IPS-18c (cell line): ENCODE measurements around the gene EPB41L4B.
"Not testable (repeated sequence)": the region's sequence is repeated elsewhere in the genome, so short reads cannot be mapped to it uniquely, and the experiment has no call there.

Experiments used
- H3K4me3 ChIP-seq: 2 replicates; pipeline ENCODE4 v1.7.0; 2013; ENCODE audit warnings: low read depth, mild to moderate bottlenecking, low read length, moderate library complexity; ENCODE audit not compliant: insufficient read depth
- H3K9me3 ChIP-seq: one replicate; pipeline ENCODE4 v1.6.1; 2013; ENCODE audit warnings: mild to moderate bottlenecking, low read length, moderate library complexity; ENCODE audit not compliant: control insufficient read depth, insufficient read depth

Gene EPB41L4B

DNA sequence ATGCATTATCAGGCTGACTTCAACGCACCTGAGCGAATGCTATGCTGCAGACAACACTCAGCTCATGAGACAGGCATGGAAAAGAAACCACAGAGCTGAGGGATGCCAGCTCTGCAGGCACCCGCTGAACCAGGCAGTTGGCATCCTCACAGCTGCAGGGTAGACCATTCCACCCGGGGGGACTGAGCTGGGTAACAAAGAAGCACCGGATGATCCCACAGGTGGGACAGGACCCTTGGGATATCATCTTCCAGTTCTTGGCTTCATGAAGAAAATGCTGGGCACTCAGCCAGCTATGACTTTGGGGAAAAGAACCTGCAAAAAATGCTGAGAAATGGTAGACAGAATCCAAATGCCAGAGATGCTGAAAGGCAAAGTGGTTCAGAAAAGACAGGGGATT is 9.6 kb downstream of the EPB41L4B start:
- peaks cover 2% of the 10 kb centered on the region for H3K9me3 ChIP-seq
- H3K4me3 ChIP-seq: no peak overlapping the region

DNA sequence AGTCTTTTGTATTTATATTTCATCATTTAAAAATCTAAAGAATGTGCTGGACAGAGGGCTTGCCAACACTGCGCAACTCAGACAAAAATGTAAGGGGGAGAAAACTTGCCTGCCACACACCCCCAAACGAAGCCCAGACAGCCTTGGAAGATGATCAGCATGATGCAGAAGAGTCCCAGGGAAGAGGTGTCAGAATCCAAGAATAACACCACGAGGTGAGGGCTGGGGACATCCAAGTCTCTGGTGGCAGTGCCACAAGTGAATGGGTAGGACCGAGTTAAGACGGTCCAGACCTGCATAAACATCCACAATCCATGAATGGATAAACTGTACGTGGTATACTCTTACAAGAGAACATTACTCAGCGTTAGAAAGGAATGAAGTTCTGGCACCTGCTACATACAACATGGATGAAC is 10.4 kb downstream of the EPB41L4B start:
- Histone ChIP-seq H3K9me3 (peaks cover 2% of the 10 kb centered on the region), H3K4me3 (no peak overlapping the region)

GRCh38 chr9:109309282-109309681 is 11.6 kb downstream of the EPB41L4B start:
- H3K4me3 ChIP-seq: no peak overlapping the region
- H3K9me3 ChIP-seq: peaks cover 2% of the 10 kb centered on the region

GRCh38 chr9:109307380-109308240 is 13.2 kb downstream of the EPB41L4B start:
- Histone ChIP-seq H3K9me3 (no peaks in the 10 kb centered on the region), H3K4me3 (no peak overlapping the region)

GRCh38 chr9:109305801-109306200 is 15.1 kb downstream of the EPB41L4B start:
- H3K4me3 ChIP-seq: no peak overlapping the region
- no peaks in the 10 kb centered on the region for H3K9me3 ChIP-seq

DNA sequence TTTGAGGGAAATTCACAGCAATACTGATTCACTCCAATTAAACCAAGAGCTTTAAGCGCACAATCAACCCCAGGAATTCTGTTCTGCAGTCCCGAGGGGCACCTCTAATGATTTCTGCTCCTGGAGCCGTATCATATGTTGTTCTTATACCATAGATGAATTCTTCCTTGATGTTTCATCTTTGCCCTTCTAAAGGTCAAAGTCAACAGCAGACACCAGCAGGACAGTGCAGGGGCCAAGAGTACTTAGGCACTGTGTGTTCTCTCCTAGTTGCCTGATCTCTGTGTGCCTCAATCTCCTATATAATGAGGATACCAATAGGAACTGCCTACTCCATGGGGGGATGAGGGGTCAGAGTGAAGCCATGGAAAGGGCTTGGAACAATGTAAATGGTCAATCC is 16.5 kb downstream of the EPB41L4B start:
- Histone ChIP-seq H3K9me3 (no peaks in the 10 kb centered on the region), H3K4me3 (no peak overlapping the region)

- Histone ChIP-seq H3K9me3 (no peaks in the 10 kb centered on the region), H3K4me3 (no peak overlapping the region)
Observed at GRCh38 chr9:109303900-109304299, 17.0 kb downstream of the EPB41L4B start.

GRCh38 chr9:109302606-109303005 is 18.3 kb downstream of the EPB41L4B start:
- Histone ChIP-seq H3K9me3 (no peaks in the 10 kb centered on the region), H3K4me3 (no peak overlapping the region)

DNA sequence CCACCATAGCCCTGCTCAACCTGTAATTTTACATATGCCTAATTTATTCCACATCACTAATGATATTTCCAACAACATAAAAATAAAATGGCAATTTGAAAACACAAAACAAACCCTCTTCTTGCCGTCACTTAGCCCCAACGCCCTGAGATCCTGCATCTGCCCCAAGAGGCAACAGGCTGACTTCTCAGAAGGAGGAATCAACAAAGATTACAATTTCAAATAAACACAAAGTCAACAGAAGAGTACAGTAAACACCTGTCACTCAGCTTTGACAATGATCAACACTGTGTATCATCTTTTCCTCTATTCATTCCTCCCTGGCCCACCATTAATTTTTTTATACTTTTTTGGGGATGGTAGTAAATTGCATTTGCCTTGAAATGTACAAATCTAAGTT is 19.8 kb downstream of the EPB41L4B start:
- Histone ChIP-seq H3K4me3 (no peak overlapping the region), H3K9me3 (no peaks in the 10 kb centered on the region)

GRCh38 chr9:109299891-109300290 is 21.0 kb downstream of the EPB41L4B start:
- H3K4me3 ChIP-seq: no peak overlapping the region
- no peaks in the 10 kb centered on the region for H3K9me3 ChIP-seq

DNA sequence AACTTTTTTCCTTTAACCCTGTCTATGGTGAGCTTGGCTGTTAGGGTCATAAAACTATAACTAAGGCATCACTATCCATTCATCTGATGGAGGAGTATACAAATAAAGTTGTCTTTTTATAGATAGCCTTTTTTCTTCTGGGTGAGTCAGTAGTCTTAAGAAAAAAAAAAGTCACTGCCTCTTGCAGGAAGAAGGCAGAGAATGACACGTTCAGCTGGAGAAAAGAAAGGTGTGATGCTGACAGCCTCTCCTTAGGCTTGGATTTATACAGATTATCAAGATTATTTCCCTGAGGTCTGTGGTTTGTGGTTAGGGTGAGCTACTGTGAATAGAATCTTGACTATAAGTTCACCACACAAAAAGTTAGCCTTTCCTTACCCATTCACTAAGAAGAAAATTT is 23.0 kb downstream of the EPB41L4B start:
- no peaks in the 10 kb centered on the region for H3K9me3 ChIP-seq
- H3K4me3 ChIP-seq: no peak overlapping the region

- H3K4me3 ChIP-seq: no peak overlapping the region
Observed at GRCh38 chr9:109295221-109296130, 25.4 kb downstream of the EPB41L4B start.

DNA sequence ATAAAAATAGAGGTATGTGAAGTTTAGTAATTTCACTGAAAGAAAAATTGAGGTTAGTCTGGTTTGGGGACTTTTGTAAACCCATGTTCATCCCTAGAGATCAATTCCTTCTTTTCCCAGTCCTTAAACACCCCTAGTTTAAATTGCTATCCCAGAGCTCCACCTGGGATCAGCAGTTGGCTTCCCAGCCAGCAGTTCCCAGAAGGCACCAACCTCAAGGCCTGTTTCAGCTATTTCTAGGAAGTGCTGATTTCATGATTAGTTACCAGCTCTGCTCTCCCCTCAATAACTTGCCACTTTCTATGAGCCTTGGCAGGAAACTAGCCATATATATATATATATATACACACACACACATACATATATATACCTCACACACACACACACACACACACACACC is 30.5 kb downstream of the EPB41L4B start:
- H3K4me3 ChIP-seq: no peak overlapping the region
- no peaks in the 10 kb centered on the region for H3K9me3 ChIP-seq

More at GRCh38 chr9:109295221-109296130, 25.4 kb downstream of the EPB41L4B start:
- no peaks in the 10 kb centered on the region for H3K9me3 ChIP-seq

DNA sequence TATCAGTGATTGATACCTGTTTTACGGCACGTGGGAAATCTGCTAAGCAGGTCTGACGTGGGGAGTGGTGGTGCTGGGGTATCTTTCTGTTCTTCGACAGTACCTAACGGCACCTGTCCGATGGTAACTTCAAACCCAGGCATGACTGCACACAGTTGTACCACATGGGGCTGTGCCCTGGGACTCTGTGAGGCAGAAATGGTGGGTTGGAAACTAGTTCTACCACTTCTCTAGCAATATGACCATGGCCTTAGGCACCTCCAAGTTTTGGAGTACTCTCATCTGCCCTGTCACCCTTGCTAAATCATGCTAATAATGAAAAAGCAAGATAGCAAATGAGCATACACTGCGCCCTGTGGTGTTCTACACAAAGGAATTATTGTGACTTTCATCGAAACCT is 30.9 kb downstream of the EPB41L4B start:
- Histone ChIP-seq H3K4me3 (no peak overlapping the region), H3K9me3 (no peaks in the 10 kb centered on the region)

DNA sequence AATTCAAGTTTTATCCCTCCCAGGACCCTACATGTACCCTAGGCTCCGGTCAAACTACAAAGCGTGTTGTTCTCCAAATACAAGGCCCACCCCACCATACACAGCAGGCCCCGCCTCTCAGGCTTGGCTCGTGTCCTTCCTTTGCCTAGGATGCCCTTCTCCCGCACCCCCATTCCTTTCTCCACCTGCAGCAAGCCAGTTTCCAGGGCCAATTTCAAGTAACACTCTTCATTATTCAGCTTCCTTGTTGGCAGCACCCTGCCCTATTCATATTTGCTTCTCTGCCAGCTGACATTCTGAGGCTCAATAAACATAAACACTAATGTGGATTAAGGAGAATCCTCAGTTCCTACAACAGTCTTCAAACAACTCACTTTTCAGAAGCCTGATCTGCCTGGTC is 31.7 kb downstream of the EPB41L4B start:
- no peak overlapping the region for H3K4me3 ChIP-seq
- no peaks in the 10 kb centered on the region for H3K9me3 ChIP-seq

- no peak overlapping the region for H3K4me3 ChIP-seq
- no peaks in the 10 kb centered on the region for H3K9me3 ChIP-seq
Observed at GRCh38 chr9:109286981-109287380, 33.9 kb downstream of the EPB41L4B start.

GRCh38 chr9:109286571-109286977 is 34.3 kb downstream of the EPB41L4B start:
- H3K4me3 ChIP-seq: no peak overlapping the region
- H3K9me3 ChIP-seq: no peaks in the 10 kb centered on the region

GRCh38 chr9:109283672-109284071 is 37.2 kb downstream of the EPB41L4B start:
- H3K4me3 ChIP-seq, H3K9me3 ChIP-seq: not testable (repeated sequence)
